A673 (cell line): ENCODE results near the gene C7orf33.

Experiments used
- CTCF ChIP-seq: fragments of 300-800, 200-600 bp; sonication (generic); conservative IDR thresholded peaks from 2 replicates; pipeline ENCODE4 v1.5.1; 2017; ENCODE audit warnings: low read depth, mild to moderate bottlenecking, antibody characterized with exemption, low read length, moderate library complexity, mixed read lengths
- EZH2 ChIP-seq: fragments of 200-600 bp; sonication (generic); IDR thresholded peaks from 2 replicates; pipeline ENCODE4 v1.6.1; 2017; ENCODE audit warnings: borderline replicate concordance, low read depth, mild to moderate bottlenecking, mixed read lengths, antibody characterized with exemption, low read length; ENCODE audit not compliant: poor library complexity, severe bottlenecking

GRCh38 chr7:148570510-148570909, 20.1 kb upstream of the C7orf33 start:
- no peak for TF ChIP-seq CTCF
- no peak for TF ChIP-seq EZH2
